Measurements from ENCODE around the gene GDF15. TPM values are rescaled to one million over a fixed set of nuclear protein-coding genes. Genes with fewer than 3 reads are reported as not detected.

The GDF15 gene
- total RNA-seq, 2 donors from 2014 or later, result 0.29 to 1.4 TPM

- peak in 1 of 2 donors; percentile 55 for DNase-seq (ENCODE audit: low spot score in 2 of 2)
- H3K9me3 Mint-ChIP-seq, result no peaks in the 10 kb centered on the region
- peak; percentile 30 to 31 for ATAC-seq
- H3K27ac Mint-ChIP-seq, result peak overlapping the region; percentile 73 to 84
- H3K36me3 Mint-ChIP-seq, result peaks cover 0 to 6% of the 10 kb centered on the region in 2 donors
Observed at GRCh38 chr19:18419699-18420460, 33.9 kb downstream of the GDF15 start.

- ATAC-seq, result no peak
Observed at GRCh38 chr19:18420930-18421329, 35.0 kb downstream of the GDF15 start.

GRCh38 chr19:18421371-18421959 lies 35.5 kb downstream of the GDF15 start:
- peak overlapping the region in 1 of 2 donors; percentile 73 for H3K27ac Mint-ChIP-seq
- DNase-seq (ENCODE audit: low spot score in 2 of 2) (peak in 1 of 2 donors; percentile 17), ATAC-seq (no peak)
- no peaks in the 10 kb centered on the region for H3K9me3 Mint-ChIP-seq
- H3K36me3 Mint-ChIP-seq, result peaks cover 0 to 6% of the 10 kb centered on the region in 2 donors

More at GRCh38 chr19:18420930-18421329, 35.0 kb downstream of the GDF15 start:
- Mint-ChIP-seq H3K27ac (peak overlapping the region in 1 of 2 donors; percentile 73), H3K9me3 (no peaks in the 10 kb centered on the region), H3K36me3 (peaks cover 0 to 6% of the 10 kb centered on the region in 2 donors)
- no peak for DNase-seq (ENCODE audit: low spot score in 2 of 2)

- no peaks in the 10 kb centered on the region for H3K9me3 Mint-ChIP-seq
- DNase-seq (ENCODE audit: low spot score in 2 of 2), result no peak
- peak in 1 of 2 donors; percentile 25 for ATAC-seq
- peak overlapping the region in 1 of 2 donors; percentile 73 for H3K27ac Mint-ChIP-seq
- H3K36me3 Mint-ChIP-seq, result peaks cover 0 to 6% of the 10 kb centered on the region in 2 donors
Observed at GRCh38 chr19:18422530-18423191, 36.7 kb downstream of the GDF15 start.

- ATAC-seq (no peak), DNase-seq (ENCODE audit: low spot score in 2 of 2) (no peak)
- Mint-ChIP-seq H3K27ac (peak overlapping the region in 1 of 2 donors; percentile 73), H3K9me3 (no peaks in the 10 kb centered on the region), H3K36me3 (peaks cover 0 to 6% of the 10 kb centered on the region in 2 donors)
Observed at GRCh38 chr19:18423258-18424020, 37.5 kb downstream of the GDF15 start.

- no peak for DNase-seq (ENCODE audit: low spot score in 2 of 2)
- Mint-ChIP-seq H3K36me3 (no peaks in the 10 kb centered on the region), H3K27ac (peak overlapping the region in 1 of 2 donors; percentile 49), H3K9me3 (no peaks in the 10 kb centered on the region)
- no peak for ATAC-seq
Observed at GRCh38 chr19:18424122-18424889, 38.3 kb downstream of the GDF15 start.

GRCh38 chr19:18424890-18425514 lies 39.0 kb downstream of the GDF15 start:
- H3K9me3 Mint-ChIP-seq, result no peaks in the 10 kb centered on the region
- DNase-seq (ENCODE audit: low spot score in 2 of 2), result no peak
- H3K36me3 Mint-ChIP-seq, result no peaks in the 10 kb centered on the region
- H3K27ac Mint-ChIP-seq, result peak overlapping the region; percentile 49 to 65
- ATAC-seq, result no peak

GRCh38 chr19:18425515-18426415 lies 39.8 kb downstream of the GDF15 start:
- no peak for ATAC-seq
- no peak for DNase-seq (ENCODE audit: low spot score in 2 of 2)

GRCh38 chr19:18426416-18426767 lies 40.4 kb downstream of the GDF15 start:
- DNase-seq (ENCODE audit: low spot score in 2 of 2), result no peak
- H3K27ac Mint-ChIP-seq, result peak overlapping the region in 1 of 2 donors; percentile 49
- no peak for ATAC-seq
- no peaks in the 10 kb centered on the region for H3K36me3 Mint-ChIP-seq
- no peaks in the 10 kb centered on the region for H3K9me3 Mint-ChIP-seq

More at GRCh38 chr19:18425515-18426415, 39.8 kb downstream of the GDF15 start:
- Mint-ChIP-seq H3K36me3 (no peaks in the 10 kb centered on the region), H3K27ac (peak overlapping the region in 1 of 2 donors; percentile 49), H3K9me3 (no peaks in the 10 kb centered on the region)

- DNase-seq (ENCODE audit: low spot score in 2 of 2) (no peak), ATAC-seq (no peak)
- Mint-ChIP-seq H3K36me3 (no peaks in the 10 kb centered on the region), H3K9me3 (no peaks in the 10 kb centered on the region), H3K27ac (no peak overlapping the region)
Observed at GRCh38 chr19:18427080-18427742, 41.3 kb downstream of the GDF15 start.

- H3K9me3 Mint-ChIP-seq, result no peaks in the 10 kb centered on the region
- H3K27ac Mint-ChIP-seq, result no peak overlapping the region
- no peak for ATAC-seq
- DNase-seq (ENCODE audit: low spot score in 2 of 2), result no peak
- H3K36me3 Mint-ChIP-seq, result no peaks in the 10 kb centered on the region
Observed at GRCh38 chr19:18427743-18428113, 41.8 kb downstream of the GDF15 start.

- ATAC-seq (peak in 1 of 2 donors; percentile 1), DNase-seq (ENCODE audit: low spot score in 2 of 2) (no peak)
- H3K9me3 Mint-ChIP-seq, result no peaks in the 10 kb centered on the region
- no peaks in the 10 kb centered on the region for H3K36me3 Mint-ChIP-seq
- no peak overlapping the region for H3K27ac Mint-ChIP-seq
Observed at GRCh38 chr19:18428173-18428786, 42.3 kb downstream of the GDF15 start.

GRCh38 chr19:18428787-18429674 lies 43.1 kb downstream of the GDF15 start:
- H3K9me3 Mint-ChIP-seq, result no peaks in the 10 kb centered on the region
- H3K27ac Mint-ChIP-seq, result no peak overlapping the region
- H3K36me3 Mint-ChIP-seq, result no peaks in the 10 kb centered on the region
- ATAC-seq (peak; percentile 81 to 86), DNase-seq (ENCODE audit: low spot score in 2 of 2) (peak in 1 of 2 donors; percentile 75)
